ENCODE measurements around the gene KLHL33. TPM values are rescaled to one million over a fixed set of nuclear protein-coding genes. Genes with fewer than 3 reads are reported as not detected.
"Not testable (repeated sequence)": the region's sequence is repeated elsewhere in the genome, so short reads cannot be mapped to it uniquely, and the experiment has no call there.

The KLHL33 gene
- polyA plus RNA-seq, 1 donor from 2014 or later = not detected

DNA sequence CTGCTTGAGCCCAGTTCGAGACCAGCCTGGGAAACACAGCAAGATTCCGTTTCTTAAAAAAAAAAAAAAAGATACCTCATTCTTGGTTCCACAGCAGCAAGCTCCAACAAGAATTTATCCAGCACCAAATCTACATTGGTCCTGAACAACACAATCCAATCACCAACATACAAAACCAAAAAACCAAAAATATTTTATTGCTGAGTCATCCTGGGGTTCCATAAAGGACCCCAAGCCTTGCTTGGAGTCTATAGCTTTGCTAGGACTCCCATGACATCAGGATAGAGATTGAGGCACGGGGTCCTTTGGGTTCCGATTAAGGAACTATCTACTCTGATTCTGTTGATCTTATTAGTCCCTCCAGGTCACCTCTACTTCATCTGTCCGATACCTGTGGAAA is 10.9 kb upstream of the KLHL33 start:
- no peaks in the 10 kb centered on the region for H4K20me1 ChIP-seq (ENCODE audit: insufficient read depth)
- peaks cover 28% of the 10 kb centered on the region for H3K36me3 ChIP-seq (ENCODE audit: insufficient read depth, low read length)
- H3K9me3 ChIP-seq (ENCODE audit: low read length) = peaks cover 4% of the 10 kb centered on the region
- H3K4me2 ChIP-seq (ENCODE audit: low read length) = no peak overlapping the region
- H3K4me3 ChIP-seq (ENCODE audit: low read length) = no peak overlapping the region
- no peaks in the 10 kb centered on the region for H3K79me2 ChIP-seq (replicated peaks; ENCODE audit: insufficient read depth, low read length)
- H3K27me3 ChIP-seq (ENCODE audit: insufficient read depth, low read depth, low read length) = no peaks in the 10 kb centered on the region
- H2AFZ ChIP-seq (ENCODE audit: low read depth, low read length) = no peak overlapping the region
- no peaks in the 10 kb centered on the region for H3F3A ChIP-seq (ENCODE audit: insufficient read depth, low read length, poor library complexity, severe bottlenecking)
- H3K9me2 ChIP-seq (ENCODE audit: insufficient read depth, low read length) = no peaks in the 10 kb centered on the region
- no peak overlapping the region for H3K27ac ChIP-seq (ENCODE audit: low read length)
- no peak overlapping the region for H3K9ac ChIP-seq (ENCODE audit: low read length)
- TF ChIP-seq POLR2AphosphoS5 (IDR thresholded peaks at IDR 0.05) (no peak), RAD21 (conservative IDR thresholded peaks at IDR 0.05) (no peak), TAF1 (IDR thresholded peaks at IDR 0.05; ENCODE audit: low read depth) (no peak), EP300 (conservative IDR thresholded peaks at IDR 0.05; ENCODE audit: poor library complexity, severe bottlenecking) (no peak), EZH2 (IDR thresholded peaks at IDR 0.05; ENCODE audit: borderline replicate concordance, insufficient read depth, low read length, poor library complexity, severe bottlenecking) (no peak), SMC3 (conservative IDR thresholded peaks at IDR 0.05; ENCODE audit: poor library complexity) (no peak), MXI1 (conservative IDR thresholded peaks at IDR 0.05; ENCODE audit: poor library complexity, severe bottlenecking) (no peak)
- TF ChIP-seq, protein P1, sequence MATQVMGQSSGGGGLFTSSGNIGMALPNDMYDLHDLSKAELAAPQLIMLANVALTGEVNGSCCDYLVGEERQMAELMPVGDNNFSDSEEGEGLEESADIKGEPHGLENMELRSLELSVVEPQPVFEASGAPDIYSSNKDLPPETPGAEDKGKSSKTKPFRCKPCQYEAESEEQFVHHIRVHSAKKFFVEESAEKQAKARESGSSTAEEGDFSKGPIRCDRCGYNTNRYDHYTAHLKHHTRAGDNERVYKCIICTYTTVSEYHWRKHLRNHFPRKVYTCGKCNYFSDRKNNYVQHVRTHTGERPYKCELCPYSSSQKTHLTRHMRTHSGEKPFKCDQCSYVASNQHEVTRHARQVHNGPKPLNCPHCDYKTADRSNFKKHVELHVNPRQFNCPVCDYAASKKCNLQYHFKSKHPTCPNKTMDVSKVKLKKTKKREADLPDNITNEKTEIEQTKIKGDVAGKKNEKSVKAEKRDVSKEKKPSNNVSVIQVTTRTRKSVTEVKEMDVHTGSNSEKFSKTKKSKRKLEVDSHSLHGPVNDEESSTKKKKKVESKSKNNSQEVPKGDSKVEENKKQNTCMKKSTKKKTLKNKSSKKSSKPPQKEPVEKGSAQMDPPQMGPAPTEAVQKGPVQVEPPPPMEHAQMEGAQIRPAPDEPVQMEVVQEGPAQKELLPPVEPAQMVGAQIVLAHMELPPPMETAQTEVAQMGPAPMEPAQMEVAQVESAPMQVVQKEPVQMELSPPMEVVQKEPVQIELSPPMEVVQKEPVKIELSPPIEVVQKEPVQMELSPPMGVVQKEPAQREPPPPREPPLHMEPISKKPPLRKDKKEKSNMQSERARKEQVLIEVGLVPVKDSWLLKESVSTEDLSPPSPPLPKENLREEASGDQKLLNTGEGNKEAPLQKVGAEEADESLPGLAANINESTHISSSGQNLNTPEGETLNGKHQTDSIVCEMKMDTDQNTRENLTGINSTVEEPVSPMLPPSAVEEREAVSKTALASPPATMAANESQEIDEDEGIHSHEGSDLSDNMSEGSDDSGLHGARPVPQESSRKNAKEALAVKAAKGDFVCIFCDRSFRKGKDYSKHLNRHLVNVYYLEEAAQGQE (IDR thresholded peaks at IDR 0.05; ENCODE audit: borderline replicate concordance) = no peak
- TF ChIP-seq, protein P2, sequence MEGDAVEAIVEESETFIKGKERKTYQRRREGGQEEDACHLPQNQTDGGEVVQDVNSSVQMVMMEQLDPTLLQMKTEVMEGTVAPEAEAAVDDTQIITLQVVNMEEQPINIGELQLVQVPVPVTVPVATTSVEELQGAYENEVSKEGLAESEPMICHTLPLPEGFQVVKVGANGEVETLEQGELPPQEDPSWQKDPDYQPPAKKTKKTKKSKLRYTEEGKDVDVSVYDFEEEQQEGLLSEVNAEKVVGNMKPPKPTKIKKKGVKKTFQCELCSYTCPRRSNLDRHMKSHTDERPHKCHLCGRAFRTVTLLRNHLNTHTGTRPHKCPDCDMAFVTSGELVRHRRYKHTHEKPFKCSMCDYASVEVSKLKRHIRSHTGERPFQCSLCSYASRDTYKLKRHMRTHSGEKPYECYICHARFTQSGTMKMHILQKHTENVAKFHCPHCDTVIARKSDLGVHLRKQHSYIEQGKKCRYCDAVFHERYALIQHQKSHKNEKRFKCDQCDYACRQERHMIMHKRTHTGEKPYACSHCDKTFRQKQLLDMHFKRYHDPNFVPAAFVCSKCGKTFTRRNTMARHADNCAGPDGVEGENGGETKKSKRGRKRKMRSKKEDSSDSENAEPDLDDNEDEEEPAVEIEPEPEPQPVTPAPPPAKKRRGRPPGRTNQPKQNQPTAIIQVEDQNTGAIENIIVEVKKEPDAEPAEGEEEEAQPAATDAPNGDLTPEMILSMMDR (IDR thresholded peaks at IDR 0.05; ENCODE audit: poor library complexity, severe bottlenecking) = no peak

DNA sequence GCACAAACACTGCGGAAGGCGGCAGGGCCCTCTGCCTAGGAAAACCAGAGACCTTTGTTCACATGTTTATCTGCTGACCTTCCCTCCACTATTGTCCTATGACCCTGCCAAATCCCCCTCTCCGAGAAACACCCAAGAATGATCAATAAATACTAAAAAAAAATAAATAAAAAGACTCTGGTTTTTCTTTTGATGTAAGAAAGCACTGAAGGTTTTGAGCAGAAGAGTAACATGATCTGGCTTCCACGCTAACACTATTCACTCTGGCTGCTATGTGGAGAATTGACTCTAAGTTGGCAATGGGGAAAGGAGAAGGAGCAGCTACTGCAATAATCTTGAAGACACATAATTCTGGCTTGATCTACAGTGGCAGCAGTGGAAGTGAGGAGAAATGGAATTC is 7.7 kb upstream of the KLHL33 start:
- H3K4me3 ChIP-seq (ENCODE audit: low read length); H3K27ac ChIP-seq (ENCODE audit: low read length); H4K20me1 ChIP-seq (ENCODE audit: insufficient read depth); H2AFZ ChIP-seq (ENCODE audit: low read depth, low read length); H3K9me2 ChIP-seq (ENCODE audit: insufficient read depth, low read length); H3K9ac ChIP-seq (ENCODE audit: low read length); H3K4me2 ChIP-seq (ENCODE audit: low read length); H3F3A ChIP-seq (ENCODE audit: insufficient read depth, low read length, poor library complexity, severe bottlenecking); H3K27me3 ChIP-seq (ENCODE audit: insufficient read depth, low read depth, low read length); H3K79me2 ChIP-seq (replicated peaks; ENCODE audit: insufficient read depth, low read length); H3K9me3 ChIP-seq (ENCODE audit: low read length): not testable (repeated sequence)
- H3K36me3 ChIP-seq (ENCODE audit: insufficient read depth, low read length) = peaks cover 17% of the 10 kb centered on the region

DNA sequence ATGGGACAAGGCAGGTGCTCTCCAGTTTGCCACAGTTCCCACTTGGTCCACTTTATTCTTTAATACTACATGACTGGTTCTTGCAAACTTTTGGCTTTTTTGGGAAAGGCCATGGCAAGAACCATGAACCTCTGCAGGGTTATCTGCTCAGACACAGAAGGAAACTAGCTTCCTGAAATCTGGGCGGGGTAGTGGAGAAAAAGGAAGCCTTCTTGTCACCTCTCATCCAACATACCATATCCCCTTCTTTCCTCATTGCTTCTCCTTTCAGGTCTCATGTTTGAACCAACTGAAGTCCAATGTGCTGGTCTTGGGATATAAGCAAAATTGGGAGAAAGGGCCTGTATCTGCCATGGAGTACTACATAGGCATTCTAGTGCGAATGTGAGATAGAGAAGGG is 5.5 kb upstream of the KLHL33 start:
- no peak overlapping the region for H3K4me2 ChIP-seq (ENCODE audit: low read length)

More for the DNA sequence above, 5.5 kb upstream of the KLHL33 start:
- H3K79me2 ChIP-seq (replicated peaks; ENCODE audit: insufficient read depth, low read length) = no peaks in the 10 kb centered on the region
- no peaks in the 10 kb centered on the region for H3F3A ChIP-seq (ENCODE audit: insufficient read depth, low read length, poor library complexity, severe bottlenecking)
- no peak overlapping the region for H2AFZ ChIP-seq (ENCODE audit: low read depth, low read length)
- no peaks in the 10 kb centered on the region for H3K27me3 ChIP-seq (ENCODE audit: insufficient read depth, low read depth, low read length)
- peaks cover 4% of the 10 kb centered on the region for H3K9me3 ChIP-seq (ENCODE audit: low read length)
- TF ChIP-seq EP300 (conservative IDR thresholded peaks at IDR 0.05; ENCODE audit: poor library complexity, severe bottlenecking) = no peak
- no peak for TF ChIP-seq SMC3 (conservative IDR thresholded peaks at IDR 0.05; ENCODE audit: poor library complexity)
- TF ChIP-seq POLR2AphosphoS5 (IDR thresholded peaks at IDR 0.05) = no peak
- TF ChIP-seq, protein P2 (IDR thresholded peaks at IDR 0.05; ENCODE audit: poor library complexity, severe bottlenecking) = no peak
- no peak for TF ChIP-seq RAD21 (conservative IDR thresholded peaks at IDR 0.05)
- no peak for TF ChIP-seq TAF1 (IDR thresholded peaks at IDR 0.05; ENCODE audit: low read depth)
- no peak for TF ChIP-seq MXI1 (conservative IDR thresholded peaks at IDR 0.05; ENCODE audit: poor library complexity, severe bottlenecking)
- TF ChIP-seq, protein P1 (IDR thresholded peaks at IDR 0.05; ENCODE audit: borderline replicate concordance) = no peak
- TF ChIP-seq EZH2 (IDR thresholded peaks at IDR 0.05; ENCODE audit: borderline replicate concordance, insufficient read depth, low read length, poor library complexity, severe bottlenecking) = no peak
- no peaks in the 10 kb centered on the region for H3K9me2 ChIP-seq (ENCODE audit: insufficient read depth, low read length)
- no peak overlapping the region for H3K27ac ChIP-seq (ENCODE audit: low read length)
- H3K4me3 ChIP-seq (ENCODE audit: low read length) = no peak overlapping the region
- no peaks in the 10 kb centered on the region for H4K20me1 ChIP-seq (ENCODE audit: insufficient read depth)
- H3K9ac ChIP-seq (ENCODE audit: low read length) = no peak overlapping the region
- peaks cover 8% of the 10 kb centered on the region for H3K36me3 ChIP-seq (ENCODE audit: insufficient read depth, low read length)

Measured in neural cell (in vitro differentiated cells).